Activated CD8-positive, alpha-beta T cell treated with anti-CD3 and anti-CD28 coated beads for 36 hours (primary cell): ENCODE data around the gene TMCO6. TPM values are rescaled to one million over a fixed set of nuclear protein-coding genes. Genes with fewer than 3 reads are reported as not detected.
"Not testable (repeated sequence)": the region's sequence is repeated elsewhere in the genome, so short reads cannot be mapped to it uniquely, and the experiment has no call there.

Experiments used
- ATAC-seq: fragments of 200-7000 bp; cut with Tn5 transposase; one replicate; pipeline ENCODE4 v1.10.0; 2021; ENCODE audit warnings: mild to moderate bottlenecking, moderate library complexity
- CTCF ChIA-PET: fragments of 350-600 bp; sonication (Branson Sonifier 250); formaldehyde crosslinking; loops from one replicate; lab custom pipeline; 2021; ENCODE audit warnings: antibody characterized with exemption; lab: Charles Lee
- POLR2A ChIA-PET: fragments of 350-600 bp; sonication (Branson Sonifier 250); formaldehyde crosslinking; loops from one replicate; lab custom pipeline; 2021; ENCODE audit warnings: antibody characterized with exemption; lab: Charles Lee
- DNase-seq: peaks from one replicate; pipeline ENCODE4 v3.0.0-alpha.2; 2020
- H3K27ac Mint-ChIP-seq: one replicate; pipeline ENCODE4 v1.8.0; 2021; ENCODE audit warnings: mild to moderate bottlenecking, mixed read lengths
- H3K27me3 Mint-ChIP-seq: one replicate; pipeline ENCODE4 v1.8.0; 2021; ENCODE audit warnings: mixed read lengths
- H3K36me3 Mint-ChIP-seq: one replicate; pipeline ENCODE4 v1.8.0; 2021; ENCODE audit warnings: low read depth, mixed read lengths
- H3K4me1 Mint-ChIP-seq: one replicate; pipeline ENCODE4 v1.8.0; 2021; ENCODE audit warnings: low read depth, mixed read lengths
- H3K4me3 Mint-ChIP-seq: one replicate; pipeline ENCODE4 v1.8.0; 2021; ENCODE audit warnings: mild to moderate bottlenecking, moderate library complexity, mixed read lengths
- H3K9me3 Mint-ChIP-seq: one replicate; pipeline ENCODE4 v1.8.0; 2021; ENCODE audit warnings: mixed read lengths
- intact Hi-C: fragments of 100-400 bp; cut with micrococcal nuclease; formaldehyde crosslinking; loops from one replicate; pipeline ENCODE4 v1.10.0; 2022
- total RNA-seq, 2 experiments: library from RNA; stranded (reverse); gene quantifications; one replicate each; pipeline ENCODE4 v1.2.3, GENCODE V29; 2021
- TF ChIP-seq, protein P1 (sequence below): fragments of 200-600 bp; IDR thresholded peaks from one replicate; pipeline ENCODE4 v1.8.0; 2022; ENCODE audit warnings: antibody characterized with exemption, mild to moderate bottlenecking

Gene TMCO6
- total RNA-seq = 10 to 100 TPM; 31.7 to 33.2 TPM

DNA sequence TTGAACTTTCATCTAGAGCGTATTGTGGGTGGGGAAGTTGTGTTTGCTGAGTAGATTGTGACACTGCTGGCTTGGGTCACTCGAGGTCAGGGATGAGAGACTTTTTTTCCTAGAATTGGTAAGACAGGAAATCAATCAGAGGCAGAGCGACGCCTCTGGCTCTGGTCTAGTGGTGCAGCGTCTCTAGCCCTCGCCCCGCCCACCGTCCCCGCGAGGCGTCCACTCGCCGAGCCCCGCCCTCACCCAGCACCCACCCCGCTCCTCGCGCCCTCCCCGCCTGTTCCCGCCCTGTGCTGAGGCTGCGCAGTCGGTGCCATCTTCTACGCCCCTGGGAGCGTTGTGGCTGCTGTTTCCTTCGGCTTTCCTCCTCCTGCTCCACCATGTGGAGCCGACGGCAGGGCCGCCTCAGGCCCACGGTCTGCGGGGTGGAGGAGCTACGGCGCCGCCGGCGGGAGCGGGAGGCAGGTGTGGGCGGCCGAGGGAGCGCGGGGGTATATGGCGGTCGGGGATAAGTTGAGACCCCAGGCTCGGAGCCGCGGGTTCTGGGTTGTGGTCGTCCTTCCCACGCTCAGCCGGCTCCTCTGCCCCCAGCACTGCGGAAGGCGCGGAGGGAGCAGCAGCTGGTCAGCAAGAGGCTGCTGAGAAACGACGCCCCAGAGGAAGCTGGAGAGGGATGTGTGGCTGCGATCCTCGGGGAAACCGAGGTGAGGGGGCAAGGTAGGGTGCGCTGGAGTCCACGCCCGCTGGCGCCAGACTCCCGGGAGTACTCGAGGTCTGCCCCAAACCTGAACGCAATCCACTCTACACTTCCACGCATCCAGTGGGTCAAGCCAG, at the start of gene TMCO6:
Gene TMCO6, plus strand, starts transcription at position 304 of the 834 bp plus-strand sequence. Its CDS starts 77 bp downstream, at position 381.
- peaks cover 28% of the 10 kb centered on the region for H3K36me3 Mint-ChIP-seq

DNA sequence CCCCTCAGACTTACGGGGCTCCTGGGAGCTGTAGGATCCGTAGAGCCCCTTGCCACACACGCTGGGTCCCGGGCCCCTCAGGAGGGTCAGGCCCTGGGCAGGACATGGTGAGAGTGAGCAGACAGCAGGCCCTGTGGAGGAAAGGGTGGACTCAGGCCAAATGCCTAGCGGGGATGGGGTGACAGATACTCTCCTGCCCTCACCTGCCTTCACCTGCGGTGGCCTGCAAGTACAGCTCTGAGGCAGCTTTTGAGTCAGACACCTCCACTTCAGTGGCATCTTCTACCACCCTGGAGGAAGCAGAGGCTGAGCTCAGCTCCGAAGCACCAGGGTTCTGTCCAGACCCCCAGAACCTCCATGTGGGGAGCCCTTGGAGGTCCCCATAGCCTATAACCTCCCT, 48.4 kb upstream of the TMCO6 start:
- Mint-ChIP-seq H3K27ac (no peak overlapping the region), H3K27me3 (peaks cover 2% of the 10 kb centered on the region), H3K4me3 (no peak overlapping the region), H3K9me3 (no peaks in the 10 kb centered on the region), H3K4me1 (peaks cover 4% of the 10 kb centered on the region), H3K36me3 (no peaks in the 10 kb centered on the region)
- CTCF ChIA-PET = no interaction called here
- POLR2A ChIA-PET = interaction anchor here (1.3 kb wide), 1 partner anchor 100 kb away, joined by 3 read pairs; the partner anchor contains the start of genes HARS1 and HARS2
- intact Hi-C loops = no loop called here
- DNase-seq (no peak), ATAC-seq (no peak)
- TF ChIP-seq, protein P1, sequence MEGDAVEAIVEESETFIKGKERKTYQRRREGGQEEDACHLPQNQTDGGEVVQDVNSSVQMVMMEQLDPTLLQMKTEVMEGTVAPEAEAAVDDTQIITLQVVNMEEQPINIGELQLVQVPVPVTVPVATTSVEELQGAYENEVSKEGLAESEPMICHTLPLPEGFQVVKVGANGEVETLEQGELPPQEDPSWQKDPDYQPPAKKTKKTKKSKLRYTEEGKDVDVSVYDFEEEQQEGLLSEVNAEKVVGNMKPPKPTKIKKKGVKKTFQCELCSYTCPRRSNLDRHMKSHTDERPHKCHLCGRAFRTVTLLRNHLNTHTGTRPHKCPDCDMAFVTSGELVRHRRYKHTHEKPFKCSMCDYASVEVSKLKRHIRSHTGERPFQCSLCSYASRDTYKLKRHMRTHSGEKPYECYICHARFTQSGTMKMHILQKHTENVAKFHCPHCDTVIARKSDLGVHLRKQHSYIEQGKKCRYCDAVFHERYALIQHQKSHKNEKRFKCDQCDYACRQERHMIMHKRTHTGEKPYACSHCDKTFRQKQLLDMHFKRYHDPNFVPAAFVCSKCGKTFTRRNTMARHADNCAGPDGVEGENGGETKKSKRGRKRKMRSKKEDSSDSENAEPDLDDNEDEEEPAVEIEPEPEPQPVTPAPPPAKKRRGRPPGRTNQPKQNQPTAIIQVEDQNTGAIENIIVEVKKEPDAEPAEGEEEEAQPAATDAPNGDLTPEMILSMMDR = no peak

More for the DNA sequence above, at the start of gene TMCO6:
- Mint-ChIP-seq H3K9me3 (no peaks in the 10 kb centered on the region), H3K4me3 (peak within 1 kb of the TSS; percentile 78), H3K27ac (peak within 1 kb of the TSS; percentile 86), H3K4me1 (peaks cover 42% of the 10 kb centered on the region), H3K27me3 (no peaks in the 10 kb centered on the region)
- intact Hi-C loops = loop anchor here (5.0 kb wide), 2 partner anchors 92 to 282 kb away; partner anchors contain the start of gene EIF4EBP3
- ATAC-seq (peak; percentile 97), DNase-seq (peak; percentile 98)
- TF ChIP-seq, protein P1 = peak; percentile 72
- CTCF ChIA-PET = interaction anchor here (0.7 to 2.4 kb wide), 10 partner anchors 8 to 288 kb away, joined by 3 to 10 read pairs (median 3); partner anchors contain the start of genes ANKHD1, EIF4EBP3, IK and NDUFA2
- POLR2A ChIA-PET = interaction anchor here (0.8 to 2.4 kb wide), 9 partner anchors 8 to 237 kb away, joined by 3 to 14 read pairs (median 4); partner anchors contain the start of genes EIF4EBP3, IK and NDUFA2

DNA sequence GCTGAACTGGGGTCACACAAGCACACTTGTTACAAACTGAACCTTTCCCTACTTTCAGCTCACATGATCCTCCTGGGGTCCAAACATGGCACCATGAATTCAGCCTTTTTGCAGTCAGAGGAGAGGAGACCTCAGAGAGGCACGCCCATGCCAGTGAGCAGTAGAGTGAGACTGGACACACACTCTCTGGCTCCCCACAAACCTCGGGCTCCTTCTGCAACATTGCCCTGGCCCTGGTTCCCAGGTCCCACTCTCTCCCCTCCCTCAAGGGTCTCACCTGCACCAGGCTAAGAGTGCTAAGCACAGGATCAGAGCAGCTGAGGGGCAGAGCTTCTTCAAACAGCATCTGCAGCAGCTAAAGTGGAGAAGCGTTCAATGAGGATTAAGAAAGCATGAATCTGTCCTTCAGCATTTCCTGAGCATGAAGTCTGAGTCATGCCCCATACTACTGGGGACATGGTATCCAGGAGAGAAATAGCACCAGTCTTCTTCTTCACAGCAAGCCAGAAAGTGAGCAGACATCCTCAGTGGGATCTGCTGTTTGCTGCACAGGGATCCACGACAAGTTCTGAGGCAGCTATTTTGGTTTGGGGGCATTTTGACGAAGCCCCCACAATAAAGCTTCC, 47.4 kb upstream of the TMCO6 start:
- Mint-ChIP-seq H3K4me1 (peaks cover 4% of the 10 kb centered on the region), H3K9me3 (no peaks in the 10 kb centered on the region), H3K27me3 (peaks cover 2% of the 10 kb centered on the region), H3K4me3 (no peak overlapping the region), H3K36me3 (no peaks in the 10 kb centered on the region), H3K27ac (no peak overlapping the region)
- ChIA-PET CTCF (no interaction called here), POLR2A (interaction anchor here (1.3 kb wide), 1 partner anchor 99 kb away, joined by 3 read pairs; the partner anchor contains the start of genes HARS1 and HARS2)
- ATAC-seq (no peak), DNase-seq (no peak)
- TF ChIP-seq, protein P1 = no peak
- intact Hi-C loops = no loop called here

DNA sequence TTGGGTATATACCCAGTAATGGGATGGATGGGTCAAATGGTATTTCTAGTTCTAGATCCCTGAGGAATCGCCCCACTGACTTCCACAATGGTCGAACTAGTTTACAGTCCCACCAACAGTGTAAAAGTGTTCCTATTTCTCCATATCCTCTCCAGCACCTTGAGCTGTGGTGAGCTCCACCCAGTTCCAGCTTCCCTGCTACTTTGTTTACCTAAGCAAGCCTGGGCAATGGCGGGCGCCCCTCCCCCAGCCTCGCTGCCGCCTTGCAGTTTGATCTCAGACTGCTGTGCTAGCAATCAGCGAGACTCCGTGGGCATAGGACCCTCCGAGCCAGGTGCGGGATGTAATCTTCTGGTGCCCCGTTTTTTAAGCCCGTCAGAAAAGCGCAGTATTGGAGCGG, 46.2 kb upstream of the TMCO6 start:
- intact Hi-C loops, CTCF ChIA-PET, H3K4me3 Mint-ChIP-seq, H3K27ac Mint-ChIP-seq, ATAC-seq, H3K4me1 Mint-ChIP-seq, H3K9me3 Mint-ChIP-seq, POLR2A ChIA-PET, DNase-seq, H3K27me3 Mint-ChIP-seq, H3K36me3 Mint-ChIP-seq: not testable (repeated sequence)

DNA sequence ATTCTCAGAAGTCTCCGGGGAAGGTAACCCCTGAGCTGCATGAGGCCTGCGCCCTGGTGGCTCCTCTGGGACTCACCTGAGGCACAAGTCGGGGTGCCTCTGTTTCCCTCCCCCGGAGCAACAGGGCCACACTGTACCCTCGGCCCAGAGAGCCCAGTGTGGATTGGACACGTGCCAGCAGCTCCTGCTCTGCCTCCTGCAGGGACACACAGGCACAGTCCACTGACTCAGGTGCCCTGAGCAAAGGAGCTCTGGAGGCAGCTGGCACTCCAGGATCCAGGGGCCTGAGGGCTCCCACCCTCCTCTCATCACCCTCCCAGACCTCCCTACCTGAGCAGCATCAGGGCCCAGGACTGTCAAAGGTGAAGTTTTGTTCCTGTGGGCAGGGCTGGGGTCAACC, 45.1 kb upstream of the TMCO6 start:
- TF ChIP-seq, protein P1 = no peak
- no peak overlapping the region for H3K4me3 Mint-ChIP-seq
- H3K27me3 Mint-ChIP-seq = peaks cover 2% of the 10 kb centered on the region
- intact Hi-C loops = no loop called here
- peaks cover 4% of the 10 kb centered on the region for H3K4me1 Mint-ChIP-seq
- no peaks in the 10 kb centered on the region for H3K9me3 Mint-ChIP-seq
- DNase-seq (no peak), ATAC-seq (no peak)
- no peaks in the 10 kb centered on the region for H3K36me3 Mint-ChIP-seq
- POLR2A ChIA-PET = no interaction called here
- H3K27ac Mint-ChIP-seq = no peak overlapping the region
- CTCF ChIA-PET = interaction anchor here (0.6 kb wide), 1 partner anchor 58 kb away, joined by 3 read pairs; no protein-coding TSS in a partner anchor
